Measurements from ENCODE around the gene HAAO. TPM values are rescaled to one million over a fixed set of nuclear protein-coding genes. Genes with fewer than 3 reads are reported as not detected.

Gene HAAO
- total RNA-seq, 2 experiments from 2014 or later, result not detected

- Mint-ChIP-seq H3K4me1 (peaks cover 16% of the 10 kb centered on the region), H3K4me3 (no peak overlapping the region)
- CTCF ChIA-PET, result interaction anchor here (0.6 to 2.0 kb wide), 9 partner anchors 9 to 751 kb away, joined by 3 to 7 read pairs (median 3); no protein-coding TSS in a partner anchor
These were observed 36.4 kb upstream of the HAAO start for GRCh38 chr2:42828487-42829425.

GRCh38 chr2:42827647-42828486 is 35.5 kb upstream of the HAAO start:
- Mint-ChIP-seq H3K36me3 (ENCODE audit: low read depth) (no peaks in the 10 kb centered on the region), H3K9me3 (no peaks in the 10 kb centered on the region), H3K4me1 (peaks cover 16% of the 10 kb centered on the region), H3K4me3 (no peak overlapping the region), H3K27me3 (peaks cover 12% of the 10 kb centered on the region), H3K27ac (no peak overlapping the region)
- peak; percentile 80 for DNase-seq
- CTCF ChIA-PET, result interaction anchor here (0.5 to 2.0 kb wide), 11 partner anchors 8 to 752 kb away, joined by 3 to 7 read pairs (median 3); no protein-coding TSS in a partner anchor
- POLR2A ChIA-PET, result no interaction called here

More at GRCh38 chr2:42828487-42829425, 36.4 kb upstream of the HAAO start:
- H3K36me3 Mint-ChIP-seq (ENCODE audit: low read depth), result no peaks in the 10 kb centered on the region
- DNase-seq, result peak; percentile 72
- POLR2A ChIA-PET, result no interaction called here
- no peaks in the 10 kb centered on the region for H3K9me3 Mint-ChIP-seq
- peaks cover 12% of the 10 kb centered on the region for H3K27me3 Mint-ChIP-seq
- no peak overlapping the region for H3K27ac Mint-ChIP-seq

GRCh38 chr2:42826231-42826630 is 33.8 kb upstream of the HAAO start:
- no peak for DNase-seq
- POLR2A ChIA-PET, result no interaction called here
- Mint-ChIP-seq H3K4me3 (no peak overlapping the region), H3K27me3 (peaks cover 12% of the 10 kb centered on the region), H3K4me1 (peaks cover 16% of the 10 kb centered on the region), H3K9me3 (no peaks in the 10 kb centered on the region), H3K27ac (no peak overlapping the region), H3K36me3 (ENCODE audit: low read depth) (no peaks in the 10 kb centered on the region)
- CTCF ChIA-PET, result interaction anchor here (0.7 to 0.9 kb wide), 2 partner anchors 26 to 34 kb away, joined by 3 read pairs; partner anchors contain the start of gene HAAO

GRCh38 chr2:42824454-42824807 is 32.0 kb upstream of the HAAO start:
- no peak overlapping the region for H3K4me3 Mint-ChIP-seq
- POLR2A ChIA-PET, result no interaction called here
- H3K27me3 Mint-ChIP-seq, result peaks cover 10% of the 10 kb centered on the region
- no peaks in the 10 kb centered on the region for H3K9me3 Mint-ChIP-seq
- CTCF ChIA-PET, result no interaction called here
- no peaks in the 10 kb centered on the region for H3K36me3 Mint-ChIP-seq (ENCODE audit: low read depth)
- no peak for DNase-seq
- H3K27ac Mint-ChIP-seq, result no peak overlapping the region
- peaks cover 16% of the 10 kb centered on the region for H3K4me1 Mint-ChIP-seq

- H3K4me1 Mint-ChIP-seq, result peaks cover 16% of the 10 kb centered on the region
- POLR2A ChIA-PET, result no interaction called here
These were observed 31.5 kb upstream of the HAAO start for GRCh38 chr2:42823744-42824453.

GRCh38 chr2:42819160-42819559 is 26.8 kb upstream of the HAAO start:
- Mint-ChIP-seq H3K27me3 (peaks cover 6% of the 10 kb centered on the region), H3K4me3 (no peak overlapping the region), H3K4me1 (no peaks in the 10 kb centered on the region), H3K36me3 (ENCODE audit: low read depth) (no peaks in the 10 kb centered on the region), H3K9me3 (peaks cover 1% of the 10 kb centered on the region), H3K27ac (no peak overlapping the region)
- ChIA-PET CTCF (interaction anchor here (1.5 to 1.6 kb wide), 2 partner anchors 8 to 9 kb away, joined by 6 to 7 read pairs; no protein-coding TSS in a partner anchor), POLR2A (no interaction called here)
- no peak for DNase-seq

More at GRCh38 chr2:42823744-42824453, 31.5 kb upstream of the HAAO start:
- Mint-ChIP-seq H3K36me3 (ENCODE audit: low read depth) (no peaks in the 10 kb centered on the region), H3K9me3 (no peaks in the 10 kb centered on the region), H3K4me3 (no peak overlapping the region), H3K27me3 (peaks cover 10% of the 10 kb centered on the region), H3K27ac (no peak overlapping the region)
- CTCF ChIA-PET, result interaction anchor here (0.8 to 2.6 kb wide), 2 partner anchors 13 to 14 kb away, joined by 4 to 11 read pairs; no protein-coding TSS in a partner anchor
- DNase-seq, result no peak

GRCh38 chr2:42815726-42816125 is 23.3 kb upstream of the HAAO start:
- Mint-ChIP-seq H3K4me3 (no peak overlapping the region), H3K36me3 (ENCODE audit: low read depth) (peaks cover 3% of the 10 kb centered on the region), H3K9me3 (peaks cover 5% of the 10 kb centered on the region), H3K27me3 (peaks cover 6% of the 10 kb centered on the region), H3K4me1 (peaks cover 13% of the 10 kb centered on the region), H3K27ac (no peak overlapping the region)
- POLR2A ChIA-PET, result no interaction called here
- DNase-seq, result no peak
- CTCF ChIA-PET, result no interaction called here

- Mint-ChIP-seq H3K27ac (no peak overlapping the region), H3K27me3 (peaks cover 6% of the 10 kb centered on the region), H3K9me3 (peaks cover 5% of the 10 kb centered on the region), H3K4me1 (peaks cover 25% of the 10 kb centered on the region), H3K4me3 (no peak overlapping the region), H3K36me3 (ENCODE audit: low read depth) (peaks cover 3% of the 10 kb centered on the region)
- ChIA-PET CTCF (interaction anchor here (1.0 to 1.6 kb wide), 3 partner anchors 9 to 313 kb away, joined by 4 read pairs; no protein-coding TSS in a partner anchor), POLR2A (no interaction called here)
- DNase-seq, result no peak
These were observed 21.4 kb upstream of the HAAO start for GRCh38 chr2:42813763-42814162.

GRCh38 chr2:42812899-42813479 is 20.6 kb upstream of the HAAO start:
- no peak overlapping the region for H3K4me3 Mint-ChIP-seq
- no peak for DNase-seq
- POLR2A ChIA-PET, result no interaction called here

GRCh38 chr2:42810971-42811811 is 18.8 kb upstream of the HAAO start:
- H3K9me3 Mint-ChIP-seq, result peaks cover 5% of the 10 kb centered on the region
- H3K4me1 Mint-ChIP-seq, result peaks cover 25% of the 10 kb centered on the region
- CTCF ChIA-PET, result interaction anchor here (0.9 to 2.3 kb wide), 11 partner anchors 8 to 664 kb away, joined by 3 to 11 read pairs (median 6); no protein-coding TSS in a partner anchor
- peak; percentile 45 for DNase-seq
- H3K4me3 Mint-ChIP-seq, result peak overlapping the region; percentile 90
- H3K36me3 Mint-ChIP-seq (ENCODE audit: low read depth), result peaks cover 3% of the 10 kb centered on the region
- peaks cover 5% of the 10 kb centered on the region for H3K27me3 Mint-ChIP-seq
- POLR2A ChIA-PET, result interaction anchor here (0.6 kb wide), 1 partner anchor 572 kb away, joined by 3 read pairs; no protein-coding TSS in a partner anchor
- H3K27ac Mint-ChIP-seq, result peak overlapping the region; percentile 99

More at GRCh38 chr2:42812899-42813479, 20.6 kb upstream of the HAAO start:
- peaks cover 10% of the 10 kb centered on the region for H3K27me3 Mint-ChIP-seq
- H3K27ac Mint-ChIP-seq, result peak overlapping the region; percentile 72
- peaks cover 25% of the 10 kb centered on the region for H3K4me1 Mint-ChIP-seq
- peaks cover 3% of the 10 kb centered on the region for H3K36me3 Mint-ChIP-seq (ENCODE audit: low read depth)
- H3K9me3 Mint-ChIP-seq, result peaks cover 5% of the 10 kb centered on the region
- CTCF ChIA-PET, result interaction anchor here (0.7 to 1.6 kb wide), 4 partner anchors 10 to 314 kb away, joined by 3 to 4 read pairs (median 4); no protein-coding TSS in a partner anchor
